GM15510 (cell line): ENCODE data around the gene PCSK1N.

Experiments
- POLR2A ChIP-seq: IDR thresholded peaks from 3 replicates; pipeline ENCODE4 v1.6.1; 2011; ENCODE audit warnings: borderline replicate concordance; ENCODE audit not compliant: insufficient read length; ENCODE audit errors: extremely low read depth

PCSK1N gene

GRCh38 chrX:48784726-48785125 lies 50.7 kb downstream of the PCSK1N start:
- TF ChIP-seq POLR2A, result no peak

- TF ChIP-seq POLR2A, result no peak
Measured at GRCh38 chrX:48782795-48783194, 52.6 kb downstream of the PCSK1N start.

GRCh38 chrX:48782216-48782615 lies 53.2 kb downstream of the PCSK1N start:
- TF ChIP-seq POLR2A, result no peak

- no peak for TF ChIP-seq POLR2A
Measured at GRCh38 chrX:48781705-48782104, 53.7 kb downstream of the PCSK1N start.
